LNCAP (cell line): ENCODE data around the gene SYDE1.

Source experiments
- CTCF ChIP-seq: fragments of 450-650 bp; IDR thresholded peaks from 2 replicates; pipeline ENCODE4 v1.5.1; 2017; ENCODE audit warnings: mild to moderate bottlenecking

Gene SYDE1

GRCh38 chr19:15107061-15108010, at the start of gene SYDE1:
SYDE1 (plus strand) TSS chr19:15107401; CDS start chr19:15107434, 33 bp downstream.
- no peak for TF ChIP-seq CTCF

GRCh38 chr19:15062036-15062435, 45.2 kb upstream of the SYDE1 start:
- TF ChIP-seq CTCF, result no peak

GRCh38 chr19:15072930-15073647, 34.1 kb upstream of the SYDE1 start:
- TF ChIP-seq CTCF, result 0 out of 2 replicates have a peak, but pooled peaks have one; percentile 10

DNA sequence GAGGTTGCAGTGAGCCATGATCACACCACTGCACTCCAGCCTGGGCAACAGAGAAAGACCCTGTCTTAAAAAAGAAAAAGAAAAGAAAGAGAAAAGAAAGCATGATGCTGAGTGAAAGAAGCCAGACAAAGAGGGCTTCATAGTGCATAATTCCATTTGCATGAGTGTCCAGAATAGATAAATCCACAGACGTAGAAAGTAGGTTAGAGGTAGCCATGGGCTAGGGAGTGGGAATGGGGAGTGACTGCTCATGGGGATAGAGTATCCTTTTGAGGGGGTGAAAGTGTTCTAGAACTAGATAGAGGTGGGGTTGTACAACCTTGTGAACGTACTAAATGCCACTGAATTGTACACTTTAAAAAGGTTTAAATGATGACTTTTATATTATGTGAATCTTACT, 32.8 kb upstream of the SYDE1 start:
- TF ChIP-seq CTCF, result no peak

DNA sequence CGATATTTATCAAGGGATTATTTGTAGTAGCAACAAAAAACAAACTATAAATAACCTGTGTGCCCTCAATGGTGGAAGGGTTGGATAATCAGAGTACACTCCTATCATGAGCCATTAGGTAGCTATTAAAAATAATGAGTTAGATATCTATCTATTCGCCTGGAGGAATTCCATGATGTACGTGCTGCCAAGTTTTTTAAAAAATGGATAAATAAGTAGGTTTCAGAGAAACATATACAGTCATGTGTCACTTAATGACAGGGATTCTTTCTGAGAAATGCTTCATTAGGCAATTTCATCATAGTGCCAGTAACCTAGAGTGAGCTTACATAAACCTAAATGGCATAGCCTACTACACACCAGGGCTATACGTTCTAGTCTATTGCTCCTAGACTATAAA, 31.4 kb upstream of the SYDE1 start:
- no peak for TF ChIP-seq CTCF

- no peak for TF ChIP-seq CTCF
Observed at GRCh38 chr19:15081911-15082310, 25.3 kb upstream of the SYDE1 start, which contains the start of gene OR1I1. OR1I1 (plus strand) TSS chr19:15082211; CDS start chr19:15087066, 4,855 bp downstream.

GRCh38 chr19:15087182-15087581, 20.0 kb upstream of the SYDE1 start:
- no peak for TF ChIP-seq CTCF
